ENCODE data around the gene SEMA5A. TPM values are rescaled to one million over a fixed set of nuclear protein-coding genes. Genes with fewer than 3 reads are reported as not detected.

SEMA5A gene
- total RNA-seq, 1 experiment from 2014 or later, result 34.3 TPM

GRCh38 chr5:9294793-9295465 lies 250.9 kb downstream of the SEMA5A start:
- Mint-ChIP-seq H3K4me3 (ENCODE audit: unreplicated experiment) (no peak overlapping the region), H3K27me3 (ENCODE audit: insufficient read depth, unreplicated experiment) (no peaks in the 10 kb centered on the region), H3K4me1 (ENCODE audit: low read depth, unreplicated experiment) (no peaks in the 10 kb centered on the region), H3K27ac (ENCODE audit: unreplicated experiment) (no peak overlapping the region), H3K36me3 (ENCODE audit: insufficient read depth, unreplicated experiment) (peaks cover 12% of the 10 kb centered on the region), H3K9me3 (ENCODE audit: unreplicated experiment) (no peaks in the 10 kb centered on the region)
- H3K4me1 ChIP-seq, result no peaks in the 10 kb centered on the region
- TF ChIP-seq CTCF (IDR thresholded peaks at IDR 0.05; ENCODE audit: insufficient read depth in 1 of 2, low read depth in 1 of 2, low read length in 1 of 2, severe bottlenecking in 1 of 2, unreplicated experiment in 1 of 2), result no peak
- no peaks in the 10 kb centered on the region for H3K27me3 ChIP-seq (replicated peaks; ENCODE audit: control insufficient read depth, insufficient read depth, low read length)
- intact Hi-C loops (cut with micrococcal nuclease; ENCODE audit: unreplicated experiment), result no loop called here
- H3K36me3 ChIP-seq (ENCODE audit: control insufficient read depth, insufficient read depth, low read length), result no peaks in the 10 kb centered on the region
- DNase-seq, result no peak
- no TSS peak for BruUV-seq (replicated peaks)
- POLR2A ChIA-PET, result no interaction called here
- CTCF ChIA-PET, result no interaction called here
- H3K9me3 ChIP-seq, result no peaks in the 10 kb centered on the region
- no peak overlapping the region for H3K4me3 ChIP-seq (ENCODE audit: low read depth, low read length)

- Mint-ChIP-seq H3K27me3 (ENCODE audit: insufficient read depth, unreplicated experiment) (no peaks in the 10 kb centered on the region), H3K36me3 (ENCODE audit: insufficient read depth, unreplicated experiment) (peaks cover 6% of the 10 kb centered on the region), H3K4me3 (ENCODE audit: unreplicated experiment) (no peak overlapping the region), H3K9me3 (ENCODE audit: unreplicated experiment) (no peaks in the 10 kb centered on the region), H3K27ac (ENCODE audit: unreplicated experiment) (no peak overlapping the region), H3K4me1 (ENCODE audit: low read depth, unreplicated experiment) (peaks cover 17% of the 10 kb centered on the region)
- H3K4me3 ChIP-seq (ENCODE audit: low read depth, low read length), result no peak overlapping the region
- H3K9me3 ChIP-seq, result no peaks in the 10 kb centered on the region
- CTCF ChIA-PET, result no interaction called here
- no peaks in the 10 kb centered on the region for H3K27me3 ChIP-seq (replicated peaks; ENCODE audit: control insufficient read depth, insufficient read depth, low read length)
- H3K36me3 ChIP-seq (ENCODE audit: control insufficient read depth, insufficient read depth, low read length), result no peaks in the 10 kb centered on the region
- intact Hi-C loops (cut with micrococcal nuclease; ENCODE audit: unreplicated experiment), result no loop called here
- no peak for TF ChIP-seq CTCF (IDR thresholded peaks at IDR 0.05; ENCODE audit: insufficient read depth in 1 of 2, low read depth in 1 of 2, low read length in 1 of 2, severe bottlenecking in 1 of 2, unreplicated experiment in 1 of 2)
- peak in 1 of 2 experiments; percentile 8 for DNase-seq
- no TSS peak for BruUV-seq (replicated peaks)
- POLR2A ChIA-PET, result no interaction called here
- H3K4me1 ChIP-seq, result no peaks in the 10 kb centered on the region
Observed at GRCh38 chr5:9288234-9288633, 257.6 kb downstream of the SEMA5A start.

- H3K9me3 Mint-ChIP-seq (ENCODE audit: unreplicated experiment), result no peaks in the 10 kb centered on the region
- no peak overlapping the region for H3K27ac Mint-ChIP-seq (ENCODE audit: unreplicated experiment)
- no peak overlapping the region for H3K4me3 ChIP-seq (ENCODE audit: low read depth, low read length)
- no peak for DNase-seq
- no peaks in the 10 kb centered on the region for H3K36me3 ChIP-seq (ENCODE audit: control insufficient read depth, insufficient read depth, low read length)
- CTCF ChIA-PET, result no interaction called here
- no peaks in the 10 kb centered on the region for H3K9me3 ChIP-seq
- H3K4me1 ChIP-seq, result no peaks in the 10 kb centered on the region
- no peaks in the 10 kb centered on the region for H3K27me3 Mint-ChIP-seq (ENCODE audit: insufficient read depth, unreplicated experiment)
- BruUV-seq (replicated peaks), result no TSS peak
- H3K36me3 Mint-ChIP-seq (ENCODE audit: insufficient read depth, unreplicated experiment), result peaks cover 6% of the 10 kb centered on the region
- no peak for TF ChIP-seq CTCF (IDR thresholded peaks at IDR 0.05; ENCODE audit: insufficient read depth in 1 of 2, low read depth in 1 of 2, low read length in 1 of 2, severe bottlenecking in 1 of 2, unreplicated experiment in 1 of 2)
- no peaks in the 10 kb centered on the region for H3K27me3 ChIP-seq (replicated peaks; ENCODE audit: control insufficient read depth, insufficient read depth, low read length)
- POLR2A ChIA-PET, result no interaction called here
- peaks cover 17% of the 10 kb centered on the region for H3K4me1 Mint-ChIP-seq (ENCODE audit: low read depth, unreplicated experiment)
- intact Hi-C loops (cut with micrococcal nuclease; ENCODE audit: unreplicated experiment), result no loop called here
- no peak overlapping the region for H3K4me3 Mint-ChIP-seq (ENCODE audit: unreplicated experiment)
Observed at GRCh38 chr5:9284781-9285307, 261.0 kb downstream of the SEMA5A start.
